Measurements from ENCODE around the gene HOXC12. TPM values are rescaled to one million over a fixed set of nuclear protein-coding genes. Genes with fewer than 3 reads are reported as not detected.

Gene HOXC12, protein sequence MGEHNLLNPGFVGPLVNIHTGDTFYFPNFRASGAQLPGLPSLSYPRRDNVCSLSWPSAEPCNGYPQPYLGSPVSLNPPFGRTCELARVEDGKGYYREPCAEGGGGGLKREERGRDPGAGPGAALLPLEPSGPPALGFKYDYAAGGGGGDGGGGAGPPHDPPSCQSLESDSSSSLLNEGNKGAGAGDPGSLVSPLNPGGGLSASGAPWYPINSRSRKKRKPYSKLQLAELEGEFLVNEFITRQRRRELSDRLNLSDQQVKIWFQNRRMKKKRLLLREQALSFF
- not detected in 2 replicates for total RNA-seq

DNA sequence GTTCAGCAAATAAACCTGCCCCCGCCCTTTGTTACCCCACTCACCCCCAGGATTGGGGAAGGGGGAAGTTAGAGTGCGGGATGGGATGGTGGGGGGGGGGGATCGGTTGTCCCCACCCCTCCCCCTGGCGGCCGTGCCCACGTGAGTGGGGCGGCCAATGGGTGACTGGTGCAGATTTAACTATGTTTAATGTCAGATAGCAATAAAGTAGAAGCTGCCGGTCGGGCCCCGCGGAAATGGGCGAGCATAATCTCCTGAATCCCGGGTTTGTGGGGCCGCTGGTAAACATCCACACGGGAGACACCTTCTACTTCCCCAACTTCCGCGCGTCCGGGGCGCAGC lies at the start of gene HOXC12:
Gene HOXC12, plus strand, starts transcription at position 210 of the 342 bp plus-strand sequence. Its CDS starts 27 bp downstream, at position 237.

GRCh38 chr12:53938326-53939140 lies 16.2 kb upstream of the HOXC12 start, which contains the start of gene HOXC13:
Gene HOXC13, plus strand, starts transcription at chr12:53938831. Its CDS starts 76 bp downstream, at chr12:53938907.

GRCh38 chr12:53972722-53973235 lies 18.1 kb downstream of the HOXC12 start, which contains the start of gene HOXC11:
Gene HOXC11, plus strand, starts transcription at chr12:53973126. Its CDS starts 116 bp downstream, at chr12:53973242.

DNA sequence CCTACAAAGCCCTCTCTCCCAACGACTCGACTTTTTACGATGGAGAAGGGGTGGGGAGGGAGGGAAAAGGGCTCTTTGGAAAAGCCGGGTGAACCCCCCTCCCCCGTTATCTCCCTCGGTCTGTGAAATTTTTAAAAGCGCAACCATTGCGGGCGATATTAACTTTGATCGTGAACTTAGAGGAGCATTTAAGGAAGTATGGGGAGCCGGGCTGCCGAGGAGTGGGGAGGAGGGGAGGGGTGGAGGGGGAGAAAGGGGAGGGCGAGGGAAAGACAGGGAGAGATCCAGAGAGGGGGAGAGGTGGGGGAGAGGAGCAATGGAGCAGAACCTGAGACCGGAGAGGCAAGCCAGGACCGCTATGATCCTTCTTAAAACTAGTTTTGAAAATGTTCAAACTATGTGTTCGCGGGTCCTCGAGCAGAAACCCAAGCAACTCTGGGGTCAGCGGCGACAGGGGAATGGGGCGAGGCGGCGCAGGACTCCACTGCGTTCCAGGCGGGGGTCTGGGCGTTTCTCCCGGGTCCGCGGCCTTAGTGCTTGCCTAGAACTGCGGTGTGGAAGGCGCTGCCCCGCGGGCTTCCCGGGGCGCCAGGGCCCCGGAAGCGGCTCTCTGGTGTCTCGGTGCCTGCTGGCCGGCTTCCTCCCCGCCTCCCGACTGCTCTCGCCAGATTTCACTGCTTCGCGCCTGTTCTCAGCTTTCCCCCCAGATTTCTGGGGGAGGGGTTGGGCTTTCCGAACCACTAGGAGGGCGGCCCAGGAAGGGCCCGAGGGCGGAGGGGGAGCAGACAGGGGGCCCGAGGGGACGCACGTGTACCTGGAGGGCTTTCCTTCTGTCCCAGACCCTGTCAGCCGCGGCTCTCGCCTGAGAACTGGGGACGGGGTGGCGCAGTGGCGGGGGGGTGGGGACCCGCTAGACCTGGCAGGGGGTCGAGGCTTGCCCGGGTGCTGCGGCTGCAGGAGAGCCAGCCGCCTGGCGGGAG lies 19.7 kb downstream of the HOXC12 start, which contains the start of gene HOTAIR:
Gene HOTAIR, minus strand, starts transcription at position 871 of the 980 bp plus-strand sequence.

GRCh38 chr12:53984901-53985691 lies 30.4 kb downstream of the HOXC12 start, which contains the start of gene HOXC10:
Gene HOXC10, plus strand, starts transcription at chr12:53985146. Its CDS starts 114 bp downstream, at chr12:53985260.

GRCh38 chr12:54000116-54001114 lies 45.7 kb downstream of the HOXC12 start, which contains the start of gene HOXC9:
Gene HOXC9, plus strand, starts transcription at chr12:54000161. Its CDS starts 28 bp downstream, at chr12:54000189.

Other genes starting within 250 kb of the HOXC12 start
- 96.7 and 125 TPM in 2 replicates for gene CALCOCO1, start 227.5 kb upstream of the HOXC12 start, total RNA-seq
- not detected in 2 replicates for gene CISTR, start 202.9 kb upstream of the HOXC12 start, total RNA-seq
- gene HOXC13, start 16.1 kb upstream of the HOXC12 start, total RNA-seq, result not detected in 2 replicates
- gene HOXC11, start 18.2 kb downstream of the HOXC12 start, total RNA-seq, result not detected in 2 replicates
- gene HOTAIR, start 20.1 kb downstream of the HOXC12 start, total RNA-seq, result not detected in 2 replicates
- gene HOXC10, start 30.2 kb downstream of the HOXC12 start, total RNA-seq, result not detected in 2 replicates
- 0.40 and 1.8 TPM in 2 replicates for gene HOXC9, start 45.3 kb downstream of the HOXC12 start, total RNA-seq
- 0.50 and 0.85 TPM in 2 replicates for gene HOXC8, start 54.1 kb downstream of the HOXC12 start, total RNA-seq
- 0.56 and 2.3 TPM in 2 replicates for gene HOXC6, start 73.5 kb downstream of the HOXC12 start, total RNA-seq
- 0.33 and 0.39 TPM in 2 replicates for gene HOXC5, start 78.1 kb downstream of the HOXC12 start, total RNA-seq
- 0.79 and 1.2 TPM in 2 replicates for gene HOXC4, start 98.9 kb downstream of the HOXC12 start, total RNA-seq
- 22.5 and 30.4 TPM in 2 replicates for gene SMUG1, start 234.1 kb downstream of the HOXC12 start, total RNA-seq